ENCODE measurements around the gene TMEM232. TPM values are rescaled to one million over a fixed set of nuclear protein-coding genes. Genes with fewer than 3 reads are reported as not detected.

Gene TMEM232
- polyA plus RNA-seq, 1 donor (not counting 4 experiments of a cell fraction or from before 2014, with no cell fraction given): 1.00 TPM

GRCh38 chr5:110687485-110687884 lies 39.0 kb downstream of the TMEM232 start:
- Histone ChIP-seq H3K79me2 (ENCODE audit: control insufficient read depth, insufficient read depth, low read length) (no peaks in the 10 kb centered on the region), H3K9me3 (ENCODE audit: control insufficient read depth, low read depth, low read length) (no peaks in the 10 kb centered on the region), H3K4me3 (ENCODE audit: control insufficient read depth in 2 of 3, extremely low read depth in 1 of 3, insufficient read depth in 2 of 3, low read depth in 1 of 3, low read length in 3 of 3) (no peak overlapping the region), H3K4me2 (ENCODE audit: control insufficient read depth, extremely low read depth, insufficient read depth, low read depth, low read length) (no peak overlapping the region), H3K27me3 (ENCODE audit: control insufficient read depth, extremely low read depth, insufficient read depth, low read length) (no peaks in the 10 kb centered on the region), H3K9ac (ENCODE audit: control insufficient read depth, extremely low read depth, insufficient read depth, low read length) (no peak overlapping the region), H3K36me3 (ENCODE audit: control insufficient read depth in 2 of 2, extremely low read depth in 1 of 2, insufficient read depth in 2 of 2, low read length in 2 of 2) (no peaks in the 10 kb centered on the region), H2AFZ (ENCODE audit: control insufficient read depth, low read length) (no peak overlapping the region), H3K4me1 (ENCODE audit: control insufficient read depth, extremely low read depth, insufficient read depth, low read length) (no peaks in the 10 kb centered on the region), H3K27ac (ENCODE audit: control insufficient read depth, insufficient read depth, low read length) (no peak overlapping the region), H4K20me1 (ENCODE audit: control insufficient read depth, extremely low read depth, insufficient read depth, low read length) (no peaks in the 10 kb centered on the region), H3K9me1 (ENCODE audit: control insufficient read depth, extremely low read depth, insufficient read depth, low read length) (no peaks in the 10 kb centered on the region)
- DNase-seq (ENCODE audit: low read depth, low spot score) (no peak), FAIRE-seq (no peak)
- no peak for TF ChIP-seq CTCF (optimal IDR thresholded peaks at IDR 0.05 in 1 of 3, IDR thresholded peaks at IDR 0.05 in 1 of 3, conservative IDR thresholded peaks at IDR 0.05 in 1 of 3; ENCODE audit: extremely low read depth in 1 of 3, insufficient read depth in 2 of 3, low read length in 3 of 3)
- no peak for TF ChIP-seq EZH2 (IDR thresholded peaks at IDR 0.05; ENCODE audit: low read length)
- dilution Hi-C loops (cut with MboI; ENCODE audit: extremely low pct_ligation_motif_present, low sequenced_read_pairs): no loop called here

GRCh38 chr5:110686270-110686669 lies 40.2 kb downstream of the TMEM232 start:
- Histone ChIP-seq H4K20me1 (ENCODE audit: control insufficient read depth, extremely low read depth, insufficient read depth, low read length) (no peaks in the 10 kb centered on the region), H3K4me2 (ENCODE audit: control insufficient read depth, extremely low read depth, insufficient read depth, low read depth, low read length) (no peak overlapping the region), H3K4me1 (ENCODE audit: control insufficient read depth, extremely low read depth, insufficient read depth, low read length) (no peaks in the 10 kb centered on the region), H3K79me2 (ENCODE audit: control insufficient read depth, insufficient read depth, low read length) (no peaks in the 10 kb centered on the region), H3K27me3 (ENCODE audit: control insufficient read depth, extremely low read depth, insufficient read depth, low read length) (no peaks in the 10 kb centered on the region), H3K27ac (ENCODE audit: control insufficient read depth, insufficient read depth, low read length) (no peak overlapping the region), H3K9ac (ENCODE audit: control insufficient read depth, extremely low read depth, insufficient read depth, low read length) (no peak overlapping the region), H3K4me3 (ENCODE audit: control insufficient read depth in 2 of 3, extremely low read depth in 1 of 3, insufficient read depth in 2 of 3, low read depth in 1 of 3, low read length in 3 of 3) (no peak overlapping the region), H2AFZ (ENCODE audit: control insufficient read depth, low read length) (no peak overlapping the region), H3K36me3 (ENCODE audit: control insufficient read depth in 2 of 2, extremely low read depth in 1 of 2, insufficient read depth in 2 of 2, low read length in 2 of 2) (no peaks in the 10 kb centered on the region), H3K9me1 (ENCODE audit: control insufficient read depth, extremely low read depth, insufficient read depth, low read length) (no peaks in the 10 kb centered on the region), H3K9me3 (ENCODE audit: control insufficient read depth, low read depth, low read length) (no peaks in the 10 kb centered on the region)
- dilution Hi-C loops (cut with MboI; ENCODE audit: extremely low pct_ligation_motif_present, low sequenced_read_pairs): no loop called here
- FAIRE-seq (no peak), DNase-seq (ENCODE audit: low read depth, low spot score) (no peak)
- no peak for TF ChIP-seq EZH2 (IDR thresholded peaks at IDR 0.05; ENCODE audit: low read length)
- no peak for TF ChIP-seq CTCF (optimal IDR thresholded peaks at IDR 0.05 in 1 of 3, IDR thresholded peaks at IDR 0.05 in 1 of 3, conservative IDR thresholded peaks at IDR 0.05 in 1 of 3; ENCODE audit: extremely low read depth in 1 of 3, insufficient read depth in 2 of 3, low read length in 3 of 3)

All from keratinocyte (primary cell).